CD14-positive monocyte (primary cell): ENCODE data around the gene GOLGA6L25. TPM values are rescaled to one million over a fixed set of nuclear protein-coding genes. Genes with fewer than 3 reads are reported as not detected.
"Not testable (repeated sequence)": the region's sequence is repeated elsewhere in the genome, so short reads cannot be mapped to it uniquely, and the experiment has no call there.

ENCODE experiments used
- DNase-seq, 3 donors: peaks; one replicate each; pipeline ENCODE4 v3.0.0-alpha.2; 2011 to 2022
- H2AFZ ChIP-seq: 2 replicates; pipeline ENCODE4 v1.6.0; 2012; ENCODE audit warnings: mild to moderate bottlenecking, low read depth, low read length, inconsistent platforms; ENCODE audit not compliant: insufficient read depth, poor library complexity, severe bottlenecking
- H3K27ac ChIP-seq, 2 donors: 1 replicate in 1 of 2; 2 replicates in 1 of 2; pipeline ENCODE4 v1.5.1; 2012 to 2013; ENCODE audit warnings: low read length in 2 of 2, control low read depth in 1 of 2, inconsistent platforms in 1 of 2, low read depth in 1 of 2, mild to moderate bottlenecking in 1 of 2
- H3K27me3 ChIP-seq, 2 donors: one replicate each; pipeline versions ENCODE4 v1.6.0 to v1.6.1; 2011 to 2013; ENCODE audit warnings: low read length in 2 of 2; ENCODE audit not compliant: control insufficient read depth in 2 of 2, insufficient read depth in 2 of 2
- H3K36me3 ChIP-seq, 2 donors: replicated peaks in 1 of 2; 1 replicate in 1 of 2; 2 replicates in 1 of 2; pipeline versions ENCODE4 v1.5.1 to v1.6.1; 2012 to 2013; ENCODE audit warnings: low read length in 2 of 2, control low read depth in 1 of 2, inconsistent platforms in 1 of 2, mild to moderate bottlenecking in 1 of 2; ENCODE audit not compliant: insufficient read depth in 2 of 2, control insufficient read depth in 1 of 2
- H3K4me1 ChIP-seq, 2 donors: 1 replicate in 1 of 2; 2 replicates in 1 of 2; pipeline versions ENCODE4 v1.5.1 to v1.6.1; 2012 to 2013; ENCODE audit warnings: low read length in 2 of 2, control low read depth in 1 of 2, inconsistent platforms in 1 of 2, mild to moderate bottlenecking in 1 of 2, moderate library complexity in 1 of 2; ENCODE audit not compliant: insufficient read depth in 2 of 2, control insufficient read depth in 1 of 2
- H3K4me2 ChIP-seq: replicated peaks from 2 replicates; pipeline ENCODE3; 2012; ENCODE audit warnings: low read length, moderate library complexity, mild to moderate bottlenecking; ENCODE audit not compliant: poor library complexity, severe bottlenecking; ENCODE audit errors: extremely low read depth
- H3K4me3 ChIP-seq, 3 experiments: fragments of 200-600 bp in 1 of 3; sonication (generic) in 1 of 3; replicated peaks in 1 of 3; 1 replicate in 2 of 3; 2 replicates in 1 of 3; pipeline ENCODE4 v1.5.1; 2011 to 2013; ENCODE audit warnings: low read length in 3 of 3, mild to moderate bottlenecking in 3 of 3, control low read depth in 2 of 3, low read depth in 2 of 3, inconsistent platforms in 1 of 3, moderate library complexity in 1 of 3
- H3K79me2 ChIP-seq: 2 replicates; pipeline ENCODE4 v1.6.0; 2012; ENCODE audit warnings: mild to moderate bottlenecking, control low read depth, inconsistent platforms, low read length, moderate library complexity; ENCODE audit not compliant: insufficient read depth
- H3K9ac ChIP-seq: 2 replicates; pipeline ENCODE4 v1.6.0; 2017; ENCODE audit warnings: low read length, mild to moderate bottlenecking; ENCODE audit not compliant: insufficient read depth, poor library complexity, severe bottlenecking
- H3K9me3 ChIP-seq, 2 donors: replicated peaks in 1 of 2; 1 replicate in 1 of 2; 2 replicates in 1 of 2; pipeline versions ENCODE4 v1.5.1 to v1.6.1; 2012 to 2013; ENCODE audit warnings: low read length in 2 of 2, control low read depth in 1 of 2; ENCODE audit not compliant: control insufficient read depth in 1 of 2, insufficient read depth in 1 of 2
- H4K20me1 ChIP-seq: 2 replicates; pipeline ENCODE4 v1.6.0; 2012; ENCODE audit warnings: mild to moderate bottlenecking, low read length, control low read depth, moderate library complexity; ENCODE audit not compliant: insufficient read depth
- H3K27ac Mint-ChIP-seq, 7 donors: one replicate each; pipeline ENCODE4 v1.8.0; 2020; ENCODE audit warnings: mild to moderate bottlenecking in 7 of 7, mixed read lengths in 7 of 7, moderate library complexity in 6 of 7, inconsistent platforms in 2 of 7
- H3K27me3 Mint-ChIP-seq, 3 donors: one replicate each; pipeline ENCODE4 v1.8.0; 2021 to 2022; ENCODE audit warnings: low read depth in 3 of 3, mild to moderate bottlenecking in 3 of 3, mixed read lengths in 3 of 3, moderate library complexity in 3 of 3, inconsistent platforms in 1 of 3
- H3K36me3 Mint-ChIP-seq, 2 donors: one replicate each; pipeline ENCODE4 v1.8.0; 2020; ENCODE audit warnings: mixed read lengths in 2 of 2, inconsistent platforms in 1 of 2, mild to moderate bottlenecking in 1 of 2
- H3K4me1 Mint-ChIP-seq: one replicate; pipeline ENCODE4 v1.8.0; 2020; ENCODE audit warnings: mild to moderate bottlenecking, mixed read lengths
- H3K4me3 Mint-ChIP-seq, 2 donors: one replicate each; pipeline ENCODE4 v1.8.0; 2020; ENCODE audit warnings: mild to moderate bottlenecking in 2 of 2, mixed read lengths in 2 of 2, moderate library complexity in 1 of 2
- H3K9me3 Mint-ChIP-seq, 7 donors: one replicate each; pipeline ENCODE4 v1.8.0; 2020 to 2022; ENCODE audit warnings: mixed read lengths in 7 of 7, mild to moderate bottlenecking in 6 of 7, moderate library complexity in 6 of 7, inconsistent platforms in 2 of 7
- WGBS: methylation state at CpG from one replicate; pipeline ENCODE4 v1.1.5; 2013; ENCODE audit warnings: missing lambda C conversion rate; ENCODE audit not compliant: insufficient coverage; 5-methylcytosine and 5-hydroxymethylcytosine counted together
- intact Hi-C, 2 donors: fragments of 100-400 bp; cut with micrococcal nuclease; formaldehyde crosslinking; loops; one replicate each; pipeline versions ENCODE4 v1.15.0 to v1.15.1; 2023
- polyA plus RNA-seq, 3 donors: library from polyadenylated mRNA; depleted of rRNA in 1 of 3; unstranded in 2 of 3; stranded (reverse) in 1 of 3; fragments of 300-500 nt in 2 of 3; fragments of >200 nt in 1 of 3; fragmentation: Illumina TruSeq in 2 of 3; gene quantifications; 1 replicate in 2 of 3; 2 replicates in 1 of 3; pipeline ENCODE4 v1.2.3, GENCODE V29; 2012 to 2021
- small RNA-seq: library from RNA; depleted of rRNA; stranded (forward); fragments of <200 nt; gene quantifications from one replicate; pipeline ENCODE3, GENCODE V24; 2012; ENCODE audit warnings: low read depth; ENCODE audit not compliant: insufficient read length

GOLGA6L25 gene
- polyA plus RNA-seq, 3 donors = not detected

DNA sequence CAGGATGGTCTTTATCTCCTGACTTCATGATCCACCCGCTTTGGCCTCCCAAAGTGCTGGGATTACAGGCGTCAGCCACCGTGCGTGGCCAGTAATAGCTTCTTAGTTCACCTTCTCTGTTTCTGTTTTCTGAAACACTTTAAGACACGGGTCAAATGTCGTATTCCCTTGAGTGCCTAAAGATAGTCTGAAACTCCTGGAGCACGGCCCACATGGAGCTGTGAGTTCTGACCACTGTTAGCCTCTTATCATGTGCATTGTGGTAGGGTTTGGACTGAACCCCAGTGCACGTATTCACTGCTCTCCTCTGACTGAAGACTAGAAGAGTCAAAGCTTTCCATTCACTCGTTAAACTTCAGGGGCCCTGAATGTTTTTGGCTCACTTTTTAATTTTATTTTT lies 48.8 kb downstream of the GOLGA6L25 start:
- H3K36me3 ChIP-seq, H3K27ac Mint-ChIP-seq, H3K4me2 ChIP-seq, H3K9me3 Mint-ChIP-seq, H3K27me3 Mint-ChIP-seq, H3K27me3 ChIP-seq, H3K36me3 Mint-ChIP-seq, H3K4me1 ChIP-seq, H3K27ac ChIP-seq, intact Hi-C loops, H2AFZ ChIP-seq, H3K79me2 ChIP-seq, H3K4me1 Mint-ChIP-seq, DNase-seq, H3K9ac ChIP-seq, H3K4me3 Mint-ChIP-seq, H4K20me1 ChIP-seq, H3K9me3 ChIP-seq, H3K4me3 ChIP-seq: not testable (repeated sequence)
- WGBS = no CpG with 5 or more reads among the region's 9 CpGs

Small RNA genes within 50 kb of the gene (small RNA-seq; reads per million reads assigned to genes)
- gene AC138749.2 (not detected), gene RF00017 (not detected)

Other genes with a start within 250 kb of the GOLGA6L25 start
- 1 to 10 TPM; 3.1 to 9.0 (median 4.7) TPM for gene HERC2, start 231.4 kb upstream of the GOLGA6L25 start, polyA plus RNA-seq
- not detected for gene GOLGA6L24, start 195.5 kb upstream of the GOLGA6L25 start, polyA plus RNA-seq
- gene GOLGA8F, start 174.9 kb upstream of the GOLGA6L25 start, polyA plus RNA-seq = not detected
- gene GOLGA8G, start 20.6 kb upstream of the GOLGA6L25 start, polyA plus RNA-seq = not detected
- under 1 TPM in 1 of 3 donors, not detected in 2; 0.39 TPM for gene GOLGA8M, start 158.9 kb downstream of the GOLGA6L25 start, polyA plus RNA-seq